GM12892 (cell line): ENCODE measurements around the gene IFNB1.

Source experiments
- DNase-seq: peaks from one replicate; pipeline ENCODE4 v3.0.0; 2011; ENCODE audit not compliant: insufficient read length
- FAIRE-seq: peaks from 2 replicates; lab custom pipeline; 2011; peaks lifted over from hg19 to GRCh38; lab: Jason Lieb, UNC
- POLR2A ChIP-seq: IDR thresholded peaks from 2 replicates; pipeline ENCODE4 v1.6.1; 2011; ENCODE audit warnings: low read depth, low read length, control low read depth
- POLR2AphosphoS5 ChIP-seq: IDR thresholded peaks from 2 replicates; pipeline ENCODE4 v1.6.1; 2011; ENCODE audit warnings: low read depth, low read length, control low read depth
- TAF1 ChIP-seq: IDR thresholded peaks from 2 replicates; pipeline ENCODE4 v1.6.1; 2011; ENCODE audit warnings: low read depth, mild to moderate bottlenecking, control low read depth, low read length, borderline replicate concordance

The IFNB1 gene

GRCh38 chr9:21095561-21095960 lies 17.8 kb upstream of the IFNB1 start:
- TF ChIP-seq POLR2AphosphoS5 (no peak), TAF1 (no peak), POLR2A (no peak)
- DNase-seq (no peak), FAIRE-seq (no peak)

GRCh38 chr9:21086538-21086937 lies 8.8 kb upstream of the IFNB1 start:
- FAIRE-seq (no peak), DNase-seq (no peak)
- TF ChIP-seq POLR2A = no peak

GRCh38 chr9:21085005-21085404 lies 7.3 kb upstream of the IFNB1 start:
- no peak for FAIRE-seq
- TF ChIP-seq POLR2A (no peak), POLR2AphosphoS5 (no peak), TAF1 (no peak)
- no peak for DNase-seq

GRCh38 chr9:21084242-21084850 lies 6.6 kb upstream of the IFNB1 start:
- TF ChIP-seq TAF1 = no peak
- no peak for TF ChIP-seq POLR2AphosphoS5
- no peak for TF ChIP-seq POLR2A
- DNase-seq (no peak), FAIRE-seq (no peak)

- peak; percentile 53 for FAIRE-seq
Observed at GRCh38 chr9:21082671-21083070, 4.9 kb upstream of the IFNB1 start.

GRCh38 chr9:21081999-21082398 lies 4.3 kb upstream of the IFNB1 start:
- TF ChIP-seq POLR2AphosphoS5 = no peak
- no peak for TF ChIP-seq POLR2A
- no peak for TF ChIP-seq TAF1
- no peak for FAIRE-seq
- DNase-seq = no peak

More at GRCh38 chr9:21082671-21083070, 4.9 kb upstream of the IFNB1 start:
- DNase-seq = no peak
- TF ChIP-seq POLR2A (no peak), TAF1 (no peak), POLR2AphosphoS5 (no peak)

- FAIRE-seq (no peak), DNase-seq (no peak)
- TF ChIP-seq POLR2AphosphoS5 = no peak
- TF ChIP-seq TAF1 = no peak
Observed at GRCh38 chr9:21081451-21081850, 3.7 kb upstream of the IFNB1 start.

GRCh38 chr9:21080793-21081192 lies 3.1 kb upstream of the IFNB1 start:
- DNase-seq = no peak
- no peak for TF ChIP-seq POLR2A
- TF ChIP-seq POLR2AphosphoS5 = no peak
- no peak for TF ChIP-seq TAF1
- no peak for FAIRE-seq

- TF ChIP-seq TAF1 = no peak
- TF ChIP-seq POLR2AphosphoS5 = no peak
- no peak for TF ChIP-seq POLR2A
- FAIRE-seq (no peak), DNase-seq (no peak)
Observed at GRCh38 chr9:21078702-21079101, 960 bp upstream of the IFNB1 start.

- TF ChIP-seq TAF1 (no peak), POLR2A (no peak), POLR2AphosphoS5 (no peak)
- DNase-seq (no peak), FAIRE-seq (no peak)
Observed at GRCh38 chr9:21075484-21075883, 2.3 kb downstream of the IFNB1 start.

GRCh38 chr9:21070906-21071305 lies 6.8 kb downstream of the IFNB1 start:
- DNase-seq (no peak), FAIRE-seq (no peak)
- no peak for TF ChIP-seq POLR2AphosphoS5
- no peak for TF ChIP-seq POLR2A
- no peak for TF ChIP-seq TAF1

GRCh38 chr9:21070171-21070571 lies 7.6 kb downstream of the IFNB1 start:
- FAIRE-seq = no peak
- TF ChIP-seq TAF1 (no peak), POLR2AphosphoS5 (no peak), POLR2A (no peak)
- no peak for DNase-seq

GRCh38 chr9:21060919-21061561 lies 16.7 kb downstream of the IFNB1 start:
- DNase-seq (no peak), FAIRE-seq (no peak)
- TF ChIP-seq TAF1 = no peak
- no peak for TF ChIP-seq POLR2A
- TF ChIP-seq POLR2AphosphoS5 = no peak

- DNase-seq (no peak), FAIRE-seq (no peak)
- TF ChIP-seq POLR2AphosphoS5 (no peak), TAF1 (no peak), POLR2A (no peak)
Observed at GRCh38 chr9:21056931-21057330, 20.8 kb downstream of the IFNB1 start.
